Hepatocyte (in vitro differentiated cells): ENCODE measurements around the gene ANO2.

Source experiments
- EZH2 ChIP-seq: fragments of 200-600 bp; sonication (generic); IDR thresholded peaks from 2 replicates; pipeline ENCODE4 v1.6.1; 2016; ENCODE audit warnings: antibody characterized with exemption, mild to moderate bottlenecking, borderline replicate concordance
- TF ChIP-seq, protein P1 (sequence below): fragments of 200-600 bp; sonication (generic); IDR thresholded peaks from 2 replicates; pipeline ENCODE4 v1.5.1; 2016; ENCODE audit warnings: antibody characterized with exemption, mild to moderate bottlenecking; ENCODE audit not compliant: poor library complexity

DNA sequence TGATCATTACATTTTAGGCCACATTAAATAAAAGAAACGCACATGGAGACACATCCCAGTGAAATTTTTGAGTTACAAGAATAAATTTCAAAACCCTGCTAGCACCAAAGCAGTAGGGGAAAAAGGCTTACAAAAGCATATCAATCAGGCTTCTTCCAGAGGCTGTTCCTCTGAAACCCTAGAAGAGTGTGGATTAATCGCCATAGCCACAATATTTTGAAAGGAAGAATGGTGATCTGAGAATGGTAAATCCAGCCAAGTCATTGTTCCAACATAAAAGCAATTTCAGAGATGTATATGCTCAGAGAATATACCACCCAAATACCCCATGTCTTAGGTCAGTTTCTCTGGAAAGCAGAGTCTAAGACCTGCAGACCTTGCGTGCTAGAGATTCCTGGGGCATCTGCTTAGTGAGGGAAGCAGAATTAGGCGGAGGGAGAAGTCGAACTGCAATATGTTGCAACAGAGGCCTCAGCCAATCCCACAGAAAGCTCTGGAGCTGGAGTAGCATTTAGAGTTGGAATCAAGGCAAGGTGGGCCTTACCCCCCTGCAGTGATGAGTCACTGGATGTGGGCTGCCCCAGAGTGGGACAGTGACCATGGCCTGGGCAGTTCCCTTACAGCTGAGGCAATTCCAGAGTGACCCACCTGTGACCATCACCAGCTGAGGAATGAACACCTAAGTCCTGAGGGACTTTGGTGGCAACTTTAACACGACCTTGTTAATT is 387.9 kb downstream of the ANO2 start:
- TF ChIP-seq, protein P1, sequence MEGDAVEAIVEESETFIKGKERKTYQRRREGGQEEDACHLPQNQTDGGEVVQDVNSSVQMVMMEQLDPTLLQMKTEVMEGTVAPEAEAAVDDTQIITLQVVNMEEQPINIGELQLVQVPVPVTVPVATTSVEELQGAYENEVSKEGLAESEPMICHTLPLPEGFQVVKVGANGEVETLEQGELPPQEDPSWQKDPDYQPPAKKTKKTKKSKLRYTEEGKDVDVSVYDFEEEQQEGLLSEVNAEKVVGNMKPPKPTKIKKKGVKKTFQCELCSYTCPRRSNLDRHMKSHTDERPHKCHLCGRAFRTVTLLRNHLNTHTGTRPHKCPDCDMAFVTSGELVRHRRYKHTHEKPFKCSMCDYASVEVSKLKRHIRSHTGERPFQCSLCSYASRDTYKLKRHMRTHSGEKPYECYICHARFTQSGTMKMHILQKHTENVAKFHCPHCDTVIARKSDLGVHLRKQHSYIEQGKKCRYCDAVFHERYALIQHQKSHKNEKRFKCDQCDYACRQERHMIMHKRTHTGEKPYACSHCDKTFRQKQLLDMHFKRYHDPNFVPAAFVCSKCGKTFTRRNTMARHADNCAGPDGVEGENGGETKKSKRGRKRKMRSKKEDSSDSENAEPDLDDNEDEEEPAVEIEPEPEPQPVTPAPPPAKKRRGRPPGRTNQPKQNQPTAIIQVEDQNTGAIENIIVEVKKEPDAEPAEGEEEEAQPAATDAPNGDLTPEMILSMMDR: no peak
- no peak for TF ChIP-seq EZH2
